ENCODE measurements around the gene TERB2.
"Not testable (repeated sequence)": the region's sequence is repeated elsewhere in the genome, so short reads cannot be mapped to it uniquely, and the experiment has no call there.

TERB2 gene

DNA sequence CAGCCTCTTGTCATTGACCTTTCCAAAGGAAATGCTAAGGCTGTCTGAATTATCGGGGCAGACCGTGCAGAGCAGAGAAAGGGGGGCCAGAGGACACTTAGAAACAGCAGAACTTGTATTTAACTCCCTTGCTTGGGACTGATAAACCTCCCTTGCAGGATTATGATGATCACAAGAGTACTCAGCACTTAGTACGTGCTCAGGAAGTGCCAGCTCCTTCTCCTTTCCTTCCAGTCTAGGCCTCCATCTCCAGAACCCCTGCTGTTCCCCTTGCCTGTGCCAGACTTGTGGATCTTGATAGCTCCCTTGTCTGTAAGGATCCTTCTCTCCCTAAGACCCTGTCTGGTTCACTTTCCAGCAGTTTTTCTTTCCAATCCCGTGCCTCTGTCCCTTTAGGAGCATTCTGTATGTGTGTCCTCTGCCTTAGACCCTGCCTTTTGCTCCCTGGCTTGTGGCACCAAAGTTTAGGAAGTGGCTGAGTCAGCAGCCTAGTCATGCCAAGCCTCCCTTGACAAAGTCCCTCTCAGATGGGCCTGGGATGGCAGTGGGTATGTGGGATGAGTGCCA is 67.3 kb downstream of the TERB2 start:
- no peaks in the 10 kb centered on the region for H3K27me3 ChIP-seq (ENCODE audit: control insufficient read depth, insufficient read depth, low read length, poor library complexity, severe bottlenecking)
- no peak overlapping the region for H3K27ac ChIP-seq (ENCODE audit: insufficient read depth, low read depth, low read length, poor library complexity, severe bottlenecking)
- no peaks in the 10 kb centered on the region for H3K36me3 ChIP-seq (ENCODE audit: control insufficient read depth, insufficient read depth, low read length)
- H3K9me3 ChIP-seq (ENCODE audit: control insufficient read depth, low read length): no peaks in the 10 kb centered on the region
- peak overlapping the region; percentile 69 for H3K4me3 ChIP-seq (ENCODE audit: insufficient read depth, low read depth, low read length)
- H3K4me1 ChIP-seq (ENCODE audit: control insufficient read depth, insufficient read depth, low read length): peaks cover 6% of the 10 kb centered on the region
- WGBS, 2 experiments: 21 to 26% methylated on average over 4 of the region's 4 CpGs

DNA sequence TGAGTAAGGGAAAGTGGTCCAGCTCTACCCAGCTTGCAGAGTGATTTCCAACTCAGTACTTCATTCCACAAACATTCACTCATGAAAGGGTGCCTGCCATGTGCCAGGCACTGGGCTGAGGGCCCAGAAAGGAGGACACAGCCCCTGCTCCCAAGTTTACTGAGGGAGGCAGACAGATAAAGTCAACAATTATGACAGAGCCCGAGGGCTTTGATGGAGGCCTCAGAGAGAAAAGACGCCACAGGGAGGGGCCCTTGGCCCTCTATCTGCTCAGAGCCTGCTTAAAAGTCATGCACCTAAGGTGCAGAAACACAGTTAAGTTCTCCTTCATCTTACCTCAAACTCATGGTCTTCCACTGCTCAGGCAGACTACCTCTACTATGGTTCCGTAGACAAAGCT is 68.2 kb downstream of the TERB2 start:
- H3K27ac ChIP-seq (ENCODE audit: insufficient read depth, low read depth, low read length, poor library complexity, severe bottlenecking); H3K4me3 ChIP-seq (ENCODE audit: insufficient read depth, low read depth, low read length); H3K9me3 ChIP-seq (ENCODE audit: control insufficient read depth, low read length); H3K4me1 ChIP-seq (ENCODE audit: control insufficient read depth, insufficient read depth, low read length); H3K27me3 ChIP-seq (ENCODE audit: control insufficient read depth, insufficient read depth, low read length, poor library complexity, severe bottlenecking); H3K36me3 ChIP-seq (ENCODE audit: control insufficient read depth, insufficient read depth, low read length): not testable (repeated sequence)
- 94 to 96% methylated on average over 2 of the region's 3 CpGs for WGBS, 2 experiments

DNA sequence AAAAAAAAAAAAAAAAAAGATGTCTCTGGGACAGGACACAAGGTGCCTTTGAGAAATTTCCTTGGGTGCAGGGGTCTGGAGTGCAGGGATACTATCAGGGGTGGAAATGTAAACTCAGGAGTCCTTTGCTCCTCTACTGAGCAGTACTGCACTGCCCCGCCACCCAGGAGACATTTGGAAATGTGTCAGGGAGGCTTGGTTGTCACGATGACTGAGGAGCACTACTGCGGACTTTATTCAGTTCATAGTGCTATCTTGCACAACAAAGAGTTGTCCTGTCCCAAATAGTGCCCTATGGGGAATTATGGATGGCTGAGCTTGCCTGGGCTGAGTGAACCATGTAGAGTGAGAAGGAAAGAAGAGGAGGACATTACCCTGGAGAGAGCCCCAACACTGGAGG is 69.1 kb downstream of the TERB2 start:
- not testable (repeated sequence) for H3K27ac ChIP-seq (ENCODE audit: insufficient read depth, low read depth, low read length, poor library complexity, severe bottlenecking); H3K36me3 ChIP-seq (ENCODE audit: control insufficient read depth, insufficient read depth, low read length); H3K4me3 ChIP-seq (ENCODE audit: insufficient read depth, low read depth, low read length); H3K4me1 ChIP-seq (ENCODE audit: control insufficient read depth, insufficient read depth, low read length); H3K9me3 ChIP-seq (ENCODE audit: control insufficient read depth, low read length); H3K27me3 ChIP-seq (ENCODE audit: control insufficient read depth, insufficient read depth, low read length, poor library complexity, severe bottlenecking)
- 95 to 97% methylated on average over 3 of the region's 3 CpGs for WGBS, 2 experiments

DNA sequence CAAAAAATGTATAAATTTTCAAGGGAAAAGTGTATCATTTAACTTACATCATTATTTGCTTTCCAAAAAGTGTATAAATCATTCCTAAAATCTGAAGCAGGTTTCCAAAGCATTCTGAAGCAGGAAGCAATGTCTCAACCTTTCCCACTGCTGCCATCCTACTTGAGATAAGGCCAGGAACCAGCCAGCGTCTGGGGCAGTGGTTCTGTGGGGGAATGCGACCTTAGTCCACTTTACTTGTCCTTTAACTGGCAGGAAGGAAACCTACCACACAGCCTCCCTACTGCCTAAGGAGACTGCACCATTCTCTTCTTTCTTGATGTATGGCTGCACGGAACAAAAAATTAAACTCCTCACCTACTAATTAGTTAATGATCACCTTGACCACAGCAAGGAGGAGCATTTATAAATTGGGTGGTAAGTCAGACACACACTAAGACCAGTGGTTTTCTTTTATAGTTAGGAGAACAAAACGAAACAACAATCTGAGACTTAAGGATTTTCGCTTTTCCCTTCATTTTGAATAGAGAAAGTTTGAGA is 70.2 kb downstream of the TERB2 start:
- peaks cover 6% of the 10 kb centered on the region for H3K4me1 ChIP-seq (ENCODE audit: control insufficient read depth, insufficient read depth, low read length)
- 89 to 92% methylated on average over 5 of the region's 5 CpGs for WGBS, 2 experiments
- no peak overlapping the region for H3K4me3 ChIP-seq (ENCODE audit: insufficient read depth, low read depth, low read length)
- H3K9me3 ChIP-seq (ENCODE audit: control insufficient read depth, low read length): no peaks in the 10 kb centered on the region
- no peak overlapping the region for H3K27ac ChIP-seq (ENCODE audit: insufficient read depth, low read depth, low read length, poor library complexity, severe bottlenecking)
- H3K36me3 ChIP-seq (ENCODE audit: control insufficient read depth, insufficient read depth, low read length): peaks cover 8% of the 10 kb centered on the region
- H3K27me3 ChIP-seq (ENCODE audit: control insufficient read depth, insufficient read depth, low read length, poor library complexity, severe bottlenecking): no peaks in the 10 kb centered on the region

DNA sequence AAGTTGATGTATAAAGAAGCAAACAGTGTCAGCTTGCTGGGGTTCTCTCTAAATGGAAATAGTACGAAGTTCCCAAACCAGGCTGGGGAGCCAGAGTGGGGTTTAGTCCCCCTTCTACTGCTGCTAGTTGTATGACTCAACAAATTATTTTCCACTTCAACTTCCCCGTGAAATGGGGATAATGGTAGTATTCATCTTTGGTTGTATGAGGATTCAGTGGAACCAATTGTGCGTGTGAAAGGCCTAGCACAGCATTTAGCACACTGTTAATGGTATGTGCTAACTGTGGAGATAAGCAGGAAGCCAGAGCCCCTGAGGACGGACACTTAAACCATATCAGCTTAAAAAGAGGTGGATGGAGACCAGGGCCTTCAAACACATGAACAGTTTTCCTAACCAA is 70.7 kb downstream of the TERB2 start:
- Histone ChIP-seq H3K9me3 (ENCODE audit: control insufficient read depth, low read length) (no peaks in the 10 kb centered on the region), H3K27me3 (ENCODE audit: control insufficient read depth, insufficient read depth, low read length, poor library complexity, severe bottlenecking) (no peaks in the 10 kb centered on the region), H3K27ac (ENCODE audit: insufficient read depth, low read depth, low read length, poor library complexity, severe bottlenecking) (no peak overlapping the region), H3K4me3 (ENCODE audit: insufficient read depth, low read depth, low read length) (no peak overlapping the region), H3K4me1 (ENCODE audit: control insufficient read depth, insufficient read depth, low read length) (peaks cover 6% of the 10 kb centered on the region), H3K36me3 (ENCODE audit: control insufficient read depth, insufficient read depth, low read length) (peaks cover 8% of the 10 kb centered on the region)
- 93 to 99% methylated on average over 4 of the region's 4 CpGs for WGBS, 2 experiments

All from ectodermal cell (in vitro differentiated cells).